RWPE2 (cell line): ENCODE results near the gene CIP2A.
"Not testable (repeated sequence)": the region's sequence is repeated elsewhere in the genome, so short reads cannot be mapped to it uniquely, and the experiment has no call there.

Source experiments
- ATAC-seq: fragments of 200-7000 bp; cut with Tn5 transposase; 3 replicates; pipeline ENCODE4 v1.9.1; 2021; ENCODE audit warnings: low read depth
- DNase-seq: peaks from one replicate; pipeline ENCODE4 v3.0.0-alpha.2; 2020; ENCODE audit warnings: low spot score
- H3K27ac ChIP-seq: fragments of 450-650 bp; 2 replicates; pipeline ENCODE4 v1.5.1; 2017; ENCODE audit warnings: mild to moderate bottlenecking; ENCODE audit not compliant: poor library complexity, severe bottlenecking
- H3K27me3 ChIP-seq: fragments of 250-450 bp; sonication (Bioruptor Pico); 2 replicates; pipeline ENCODE4 v1.5.1; 2021; ENCODE audit warnings: mild to moderate bottlenecking, moderate library complexity; ENCODE audit not compliant: insufficient read depth, poor library complexity, severe bottlenecking
- H3K36me3 ChIP-seq: fragments of 250-450 bp; sonication (Bioruptor Pico); 2 replicates; pipeline ENCODE4 v1.5.1; 2020; ENCODE audit warnings: low read depth, mild to moderate bottlenecking, moderate library complexity
- H3K4me1 ChIP-seq: fragments of 250-450 bp; sonication (Bioruptor Pico); 2 replicates; pipeline ENCODE4 v1.5.1; 2021; ENCODE audit warnings: mild to moderate bottlenecking, moderate library complexity; ENCODE audit not compliant: insufficient read depth, poor library complexity, severe bottlenecking
- H3K4me3 ChIP-seq: fragments of 250-450 bp; sonication (Bioruptor Pico); 2 replicates; pipeline ENCODE4 v1.5.1; 2021; ENCODE audit warnings: mild to moderate bottlenecking, moderate library complexity; ENCODE audit not compliant: severe bottlenecking
- H3K9me3 ChIP-seq: fragments of 250-450 bp; sonication (Bioruptor Pico); 2 replicates; pipeline ENCODE4 v1.5.1; 2021; ENCODE audit warnings: mild to moderate bottlenecking, moderate library complexity; ENCODE audit not compliant: severe bottlenecking
- CTCF ChIP-seq: fragments of 450-650 bp; IDR thresholded peaks from one replicate; pipeline ENCODE4 v1.5.1; 2017; ENCODE audit warnings: mild to moderate bottlenecking, moderate library complexity; ENCODE audit not compliant: poor library complexity, severe bottlenecking

Gene CIP2A

GRCh38 chr3:108589081-108589997 is at the start of gene CIP2A, which contains the start of gene DZIP3:
TSS of gene CIP2A (minus strand) at chr3:108589438. CDS start at chr3:108589375, 63 bp downstream.
TSS of gene DZIP3 (plus strand) at chr3:108589722. CDS start at chr3:108605407, 15,685 bp downstream.
- Histone ChIP-seq H3K27me3 (no peaks in the 10 kb centered on the region), H3K9me3 (no peaks in the 10 kb centered on the region), H3K4me1 (peaks cover 7% of the 10 kb centered on the region), H3K36me3 (peaks cover 14% of the 10 kb centered on the region), H3K4me3 (peak within 1 kb of the TSS; percentile 77), H3K27ac (peak within 1 kb of the TSS; percentile 77)
- peak; percentile 78 for ATAC-seq
- TF ChIP-seq CTCF: no peak
- peak; percentile 88 for DNase-seq

- no peak for TF ChIP-seq CTCF
- Histone ChIP-seq H3K4me1 (no peaks in the 10 kb centered on the region), H3K27me3 (no peaks in the 10 kb centered on the region), H3K36me3 (peaks cover 3% of the 10 kb centered on the region; the same call in 1 of the 2 replicates), H3K4me3 (no peak overlapping the region), H3K27ac (no peak overlapping the region), H3K9me3 (no peaks in the 10 kb centered on the region)
- ATAC-seq (no peak), DNase-seq (no peak)
Observed at GRCh38 chr3:108629974-108630373, 40.7 kb upstream of the CIP2A start.

GRCh38 chr3:108623504-108623903 is 34.3 kb upstream of the CIP2A start:
- H3K9me3 ChIP-seq: no peaks in the 10 kb centered on the region
- H3K36me3 ChIP-seq: no peaks in the 10 kb centered on the region; the same call in 1 of the 2 replicates
- no peak overlapping the region for H3K4me3 ChIP-seq
- no peak overlapping the region for H3K27ac ChIP-seq
- no peak for TF ChIP-seq CTCF
- H3K4me1 ChIP-seq: no peaks in the 10 kb centered on the region
- ATAC-seq (no peak), DNase-seq (no peak)
- no peaks in the 10 kb centered on the region for H3K27me3 ChIP-seq

GRCh38 chr3:108620250-108620649 is 31.0 kb upstream of the CIP2A start:
- ATAC-seq: no peak

GRCh38 chr3:108616090-108616489 is 26.9 kb upstream of the CIP2A start:
- ATAC-seq: not testable (repeated sequence)

More at GRCh38 chr3:108620250-108620649, 31.0 kb upstream of the CIP2A start:
- H3K27ac ChIP-seq: no peak overlapping the region
- H3K27me3 ChIP-seq: no peaks in the 10 kb centered on the region
- no peaks in the 10 kb centered on the region for H3K4me1 ChIP-seq
- no peaks in the 10 kb centered on the region; the same call in 1 of the 2 replicates for H3K36me3 ChIP-seq
- no peak overlapping the region for H3K4me3 ChIP-seq
- no peak for DNase-seq
- TF ChIP-seq CTCF: no peak
- H3K9me3 ChIP-seq: no peaks in the 10 kb centered on the region

More at GRCh38 chr3:108616090-108616489, 26.9 kb upstream of the CIP2A start:
- not testable (repeated sequence) for H3K27ac ChIP-seq, H3K27me3 ChIP-seq, DNase-seq, H3K36me3 ChIP-seq, H3K4me3 ChIP-seq, H3K9me3 ChIP-seq, H3K4me1 ChIP-seq
